NAMALWA (cell line): ENCODE data around the gene RAP1A.
"Not testable (repeated sequence)": the region's sequence is repeated elsewhere in the genome, so short reads cannot be mapped to it uniquely, and the experiment has no call there.

Source experiments
- DNase-seq: peaks from one replicate; pipeline ENCODE4 v3.0.0-alpha.2; 2015; ENCODE audit warnings: low spot score

The RAP1A gene

DNA sequence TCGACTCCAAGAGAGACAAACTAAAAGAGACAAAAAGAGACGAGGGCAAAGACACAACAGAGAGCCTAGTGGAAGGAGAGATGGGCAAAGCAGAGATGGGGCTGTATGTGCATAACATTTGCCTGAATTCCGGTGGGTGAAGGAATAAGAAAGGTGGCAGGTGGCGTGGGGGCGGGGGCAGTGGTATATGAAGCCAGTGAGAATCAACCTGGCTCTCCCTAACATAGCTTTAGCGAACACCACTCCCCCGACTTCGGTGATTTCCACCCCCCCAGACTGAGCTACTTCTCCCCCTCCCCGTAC is 118.5 kb downstream of the RAP1A start:
- DNase-seq, result no peak

DNA sequence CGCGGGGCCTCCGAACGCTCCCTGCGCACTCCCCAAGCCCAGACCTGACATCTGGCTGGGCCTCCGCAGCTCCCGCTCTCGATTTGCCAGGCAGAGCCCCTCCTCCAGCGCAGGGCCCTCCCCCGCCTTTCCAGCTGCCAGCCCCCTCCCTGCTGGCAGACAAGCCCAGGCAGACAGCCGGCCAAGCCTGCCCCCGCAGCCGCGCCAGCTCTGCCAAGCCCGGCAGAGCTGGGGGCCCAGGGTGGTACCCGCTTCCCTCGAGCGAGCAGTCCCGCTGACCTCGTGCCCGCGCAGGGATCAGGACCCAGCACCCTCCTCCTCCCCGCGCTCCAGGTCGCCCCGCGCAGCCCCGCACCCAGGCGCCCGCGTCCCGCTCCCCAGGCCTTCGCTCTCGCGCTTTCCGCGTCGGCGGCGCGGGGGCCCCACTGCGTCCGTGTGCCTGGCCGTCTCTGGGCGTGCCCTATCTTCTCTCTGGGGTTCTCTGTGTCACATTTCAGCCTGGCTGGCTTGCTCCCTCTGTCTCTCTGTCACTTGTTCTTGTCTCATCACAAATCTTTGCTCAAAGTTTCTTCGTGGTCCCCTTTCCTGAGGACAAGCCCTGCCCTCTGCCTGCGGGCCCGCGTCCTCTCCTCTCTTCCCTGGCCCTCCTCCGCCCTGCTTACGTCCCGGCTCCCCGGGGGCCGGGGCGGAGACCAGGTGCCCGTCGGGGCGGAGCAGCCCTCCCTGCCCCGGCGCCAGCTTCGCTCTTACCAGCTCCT is 119.0 kb downstream of the RAP1A start:
- DNase-seq, result peak; percentile 76

DNA sequence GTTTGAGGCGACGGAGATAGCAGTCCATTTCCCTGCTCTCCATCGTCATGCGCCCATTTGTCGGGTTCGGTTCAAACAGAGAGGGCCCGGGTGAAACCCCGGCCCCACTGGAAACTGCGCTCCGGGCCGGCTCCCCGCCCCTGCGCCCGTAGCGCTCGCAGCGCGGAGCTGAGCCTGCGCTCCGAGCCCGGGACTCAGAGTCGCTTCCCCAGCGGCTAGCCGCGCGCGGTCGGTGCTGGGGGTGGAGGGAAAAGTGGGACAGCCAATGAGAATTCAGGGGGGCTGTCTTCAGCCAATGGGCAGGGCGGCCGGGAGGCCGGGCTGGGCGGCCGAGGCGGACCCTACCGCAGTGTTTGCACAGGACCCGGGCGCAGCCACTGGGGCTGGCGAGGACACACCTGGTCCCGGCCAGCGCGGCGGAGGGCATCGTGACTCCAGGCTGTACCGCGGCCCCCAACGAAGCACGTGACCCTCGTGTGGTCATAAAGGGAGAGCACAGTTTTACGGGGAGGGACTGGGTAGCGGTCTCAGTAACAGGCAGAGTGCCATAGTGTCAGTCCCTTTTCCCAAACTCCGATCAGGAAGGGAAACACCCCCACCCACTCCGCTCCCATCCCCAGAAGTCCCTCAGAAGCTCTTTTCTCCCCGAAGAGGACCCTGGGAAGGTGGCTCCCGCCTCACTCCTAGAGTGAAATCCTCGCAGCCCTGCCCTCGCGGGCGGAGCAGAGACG is 119.8 kb downstream of the RAP1A start, which contains the start of gene INKA2:
INKA2 (minus strand) TSS at position 202 of the 731 bp plus-strand sequence; CDS start at position 49, 153 bp downstream.
- DNase-seq, result peak; percentile 90

DNA sequence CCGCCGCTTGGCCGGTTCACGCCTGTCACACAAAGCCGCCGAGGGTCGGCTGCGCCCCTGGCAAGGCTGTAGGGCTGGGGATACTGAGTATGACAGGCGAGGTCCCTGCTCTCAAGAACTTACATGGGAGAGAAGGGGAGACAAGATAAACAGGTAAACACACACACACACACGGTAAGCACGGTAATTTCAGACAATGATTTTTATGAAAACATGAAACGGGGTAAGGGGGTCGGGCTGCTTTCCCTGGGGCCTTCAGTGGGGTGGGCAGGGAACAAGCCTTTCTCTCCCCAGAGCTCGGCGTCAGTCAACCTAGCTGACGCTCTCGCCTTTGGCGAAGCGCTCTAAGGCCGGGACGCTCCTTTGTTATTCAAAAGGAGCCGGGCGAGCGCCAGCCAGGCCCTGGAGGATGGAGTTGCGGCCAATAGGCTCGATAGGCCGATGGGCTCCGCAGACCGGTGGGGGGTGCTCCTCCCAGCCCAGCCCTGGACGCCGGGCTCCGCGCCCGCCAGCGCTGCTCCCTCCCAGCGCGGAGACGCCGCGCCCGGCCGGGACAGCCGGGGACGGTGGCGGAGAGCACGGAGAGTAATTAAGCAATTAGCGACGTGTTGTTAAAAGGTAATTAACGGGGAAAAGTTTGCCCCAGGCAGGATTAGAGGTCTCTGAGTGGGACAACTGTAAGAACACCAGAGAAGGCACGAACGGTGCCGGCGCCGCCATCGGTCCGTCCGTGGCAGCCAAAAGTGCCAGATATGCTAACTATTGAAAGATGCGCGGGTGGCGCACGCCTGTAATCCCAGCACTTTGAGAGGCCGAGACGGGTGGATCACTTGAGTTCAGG is 120.6 kb downstream of the RAP1A start:
- DNase-seq, result no peak

DNA sequence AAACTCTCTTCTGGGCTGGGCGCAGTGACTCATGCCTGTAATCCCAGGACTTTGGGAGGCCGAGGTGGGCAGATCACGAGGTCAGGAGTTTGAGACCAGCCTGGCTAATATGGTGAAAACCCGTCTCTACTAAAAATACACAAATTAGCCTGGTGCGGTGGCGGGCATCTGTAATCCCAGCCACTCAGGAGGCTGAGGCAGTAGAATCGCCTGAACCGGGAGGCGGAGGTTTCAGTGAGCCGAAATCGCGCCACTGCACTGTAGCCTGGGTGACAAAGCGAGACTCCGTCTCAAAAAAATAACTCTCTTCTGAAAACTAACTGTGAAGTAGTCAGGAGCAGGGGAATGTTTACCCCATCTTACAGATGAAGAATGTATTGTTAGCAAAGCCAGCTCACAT is 122.7 kb downstream of the RAP1A start:
- not testable (repeated sequence) for DNase-seq

DNA sequence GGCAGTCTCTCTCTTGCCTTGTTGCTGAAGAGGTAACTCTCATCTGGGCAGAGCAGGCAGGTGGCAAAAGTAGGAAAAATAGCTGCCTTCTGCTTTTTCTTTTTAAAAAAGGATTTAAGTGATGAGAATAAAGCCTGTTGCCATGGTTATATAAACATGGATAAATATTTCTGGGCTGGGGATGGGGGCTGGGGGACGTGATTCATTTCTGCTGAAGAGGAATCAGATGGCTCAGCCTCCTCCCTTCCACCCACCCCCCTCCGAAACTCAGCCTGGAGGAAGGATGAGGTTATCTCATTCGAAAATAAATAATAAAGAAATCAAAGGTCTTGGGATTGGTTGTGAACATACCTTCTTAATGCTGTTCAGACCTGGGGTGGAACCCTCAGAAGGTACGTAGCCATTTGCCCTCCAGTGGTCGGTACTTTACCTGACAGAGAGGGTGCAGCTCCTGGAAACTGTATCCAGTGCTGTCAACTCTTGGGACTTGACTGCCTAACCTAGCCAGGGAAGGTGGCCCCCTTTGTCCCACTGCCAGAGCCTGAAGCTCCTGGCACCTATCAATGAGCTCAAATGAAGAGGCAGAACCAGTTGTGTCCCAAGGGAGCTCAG is 123.5 kb downstream of the RAP1A start:
- no peak for DNase-seq

DNA sequence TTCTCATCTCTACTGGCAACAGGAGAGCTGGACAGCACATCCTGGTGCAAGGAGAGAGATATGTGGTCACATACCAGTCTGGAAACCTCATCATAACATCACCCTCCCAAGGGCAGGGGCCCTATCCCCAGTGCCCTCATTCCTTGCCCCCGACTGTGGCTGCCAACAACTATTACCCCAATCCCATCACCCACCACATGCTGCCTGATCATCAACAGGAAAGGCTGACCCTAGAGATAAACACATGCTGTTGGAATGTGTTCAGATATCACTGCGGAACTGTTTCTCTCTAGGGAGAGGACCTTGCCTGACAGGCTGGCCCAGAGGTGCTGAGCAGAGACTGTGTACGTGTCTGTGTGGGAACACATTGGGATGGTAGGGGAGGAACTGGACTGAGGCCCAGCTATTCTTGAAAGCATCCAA is 124.1 kb downstream of the RAP1A start:
- DNase-seq, result no peak

DNA sequence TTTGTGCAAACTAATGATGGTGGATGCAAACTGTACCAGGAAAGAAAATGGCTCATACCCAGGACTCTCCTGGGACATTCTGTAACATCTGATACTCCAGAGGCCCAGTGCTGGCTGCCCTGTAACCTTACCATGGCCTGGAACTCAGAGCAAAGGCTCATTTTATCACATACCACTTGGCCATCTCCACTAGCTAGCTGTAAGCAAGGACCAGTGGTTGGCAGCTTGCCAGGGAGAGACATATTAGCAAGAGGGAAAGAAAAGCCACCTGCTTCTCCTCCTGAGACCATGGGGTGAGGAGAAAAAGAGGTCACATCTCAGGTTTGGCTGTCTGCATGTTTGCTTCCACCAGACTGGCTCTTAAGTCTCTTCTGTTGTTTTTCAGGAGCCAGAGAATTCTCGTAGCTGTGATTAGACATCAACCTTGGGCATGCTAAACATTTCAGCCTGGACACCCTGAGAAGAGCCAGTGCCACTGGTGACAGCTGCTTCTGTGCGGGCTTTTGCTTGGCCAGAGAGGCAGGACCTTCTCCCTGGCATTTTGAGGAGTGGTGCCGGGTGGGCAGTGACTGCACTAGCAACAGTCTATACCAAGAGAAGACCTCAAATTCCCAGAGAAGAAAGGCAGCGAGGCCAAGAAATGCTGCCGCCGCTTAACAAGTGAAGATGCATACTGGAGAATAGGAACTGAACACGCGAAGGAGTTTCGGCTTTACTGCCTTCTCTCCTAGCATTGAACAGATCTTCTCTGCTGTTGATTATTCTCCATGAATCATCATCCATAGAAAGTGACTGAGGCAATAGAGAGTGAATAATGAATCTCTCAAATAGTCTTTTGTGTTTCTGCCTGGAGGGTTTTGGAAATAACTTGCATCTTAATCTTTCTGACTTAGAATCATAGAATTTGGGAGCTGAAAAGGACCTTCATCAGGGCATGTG is 126.4 kb downstream of the RAP1A start:
- DNase-seq, result peak; percentile 34

DNA sequence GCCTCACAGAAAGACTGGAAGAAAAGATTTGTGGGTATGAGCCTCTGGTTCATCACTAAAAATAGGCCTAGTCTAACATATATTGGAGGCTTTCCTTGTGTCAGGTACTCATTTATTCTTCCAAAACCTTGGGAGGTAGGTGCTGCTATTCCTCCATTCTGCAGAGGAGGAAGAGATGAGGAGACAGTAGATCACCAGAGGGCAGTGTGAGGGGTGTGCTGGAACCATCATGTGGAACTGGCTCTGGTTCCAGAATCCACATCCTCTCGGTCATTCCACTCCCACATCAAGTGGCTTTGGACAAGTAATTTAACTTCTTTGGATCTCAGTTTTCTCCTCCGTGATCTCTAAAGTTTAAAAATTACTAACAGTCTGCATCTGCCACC is 127.0 kb downstream of the RAP1A start:
- no peak for DNase-seq

DNA sequence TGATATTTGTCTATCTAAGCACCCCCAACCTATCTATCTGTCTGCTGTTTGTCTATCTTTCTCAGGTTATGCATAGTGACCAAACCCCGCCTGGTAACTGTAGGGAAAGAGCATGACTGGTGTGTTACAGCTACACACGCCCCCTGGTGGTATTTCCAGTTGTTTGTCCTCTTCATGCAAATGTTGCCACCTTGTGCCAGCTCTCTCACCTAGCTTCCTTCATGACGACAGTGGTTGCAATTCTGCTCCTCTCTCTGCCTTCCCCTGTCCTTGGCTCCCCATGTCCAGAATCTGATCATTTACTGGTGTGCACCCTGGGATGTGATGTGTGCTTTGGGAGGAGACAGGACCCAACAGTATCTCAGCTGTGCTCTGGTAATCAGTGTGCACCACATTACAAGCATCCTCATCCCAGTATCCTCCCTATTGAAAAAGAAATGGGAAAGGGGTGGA is 127.7 kb downstream of the RAP1A start:
- peak; percentile 92 for DNase-seq

DNA sequence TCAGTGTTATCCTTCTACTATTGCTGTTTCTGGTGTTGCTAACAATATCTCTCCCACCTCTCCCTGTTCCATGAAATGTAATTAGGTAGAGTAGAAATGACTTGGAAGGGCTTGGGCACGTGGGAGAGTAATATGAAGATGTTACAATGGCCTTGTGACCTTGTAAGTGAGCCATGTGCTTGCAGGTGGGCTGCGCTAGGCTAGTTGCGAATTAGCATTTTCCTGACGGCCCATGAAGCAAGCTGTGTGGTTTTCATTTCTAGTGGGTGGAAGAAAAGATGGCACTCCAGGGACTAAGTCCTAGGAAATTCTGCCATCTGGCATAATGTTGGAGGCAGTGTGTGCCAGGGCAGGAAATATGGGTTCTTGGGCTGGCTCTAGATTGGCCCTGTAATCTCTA is 128.4 kb downstream of the RAP1A start:
- no peak for DNase-seq

DNA sequence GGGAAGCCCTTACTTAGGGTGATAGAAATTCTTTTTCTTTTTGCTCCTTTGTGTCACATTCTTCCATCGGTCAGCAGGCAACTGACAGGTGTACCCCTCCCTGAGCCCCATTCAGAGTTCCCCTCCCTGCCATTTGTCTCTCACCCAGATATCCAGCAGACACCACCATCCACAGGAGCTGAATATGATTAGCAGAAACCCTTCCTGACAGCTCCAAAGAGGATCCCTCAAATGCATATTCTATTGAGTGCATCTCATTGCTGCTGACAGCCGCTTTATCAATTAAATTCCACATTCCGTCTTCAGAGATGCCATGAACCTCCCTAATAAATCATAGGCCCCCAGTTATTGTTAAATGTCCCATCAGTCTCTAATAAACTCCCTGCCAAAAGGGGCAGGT is 130.0 kb downstream of the RAP1A start:
- no peak for DNase-seq

DNA sequence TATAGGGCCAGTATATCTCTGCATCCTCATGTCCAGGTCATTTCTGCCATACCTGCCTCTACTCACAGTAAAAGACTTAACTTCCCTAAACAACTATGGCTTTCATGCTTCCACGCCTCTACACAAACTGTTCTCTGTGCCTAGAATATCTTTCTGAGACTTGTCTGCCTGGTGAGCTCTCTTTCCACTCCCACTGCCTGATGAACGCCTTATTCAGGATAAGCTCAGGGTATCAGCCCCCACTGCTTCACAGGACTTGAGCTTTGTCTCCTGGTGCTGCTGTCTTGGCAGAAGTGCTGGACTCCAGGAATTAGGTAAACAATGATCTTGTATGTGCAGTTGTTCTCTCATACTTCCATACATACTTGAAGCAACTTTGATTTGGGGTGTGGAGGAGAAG is 131.3 kb downstream of the RAP1A start:
- no peak for DNase-seq

DNA sequence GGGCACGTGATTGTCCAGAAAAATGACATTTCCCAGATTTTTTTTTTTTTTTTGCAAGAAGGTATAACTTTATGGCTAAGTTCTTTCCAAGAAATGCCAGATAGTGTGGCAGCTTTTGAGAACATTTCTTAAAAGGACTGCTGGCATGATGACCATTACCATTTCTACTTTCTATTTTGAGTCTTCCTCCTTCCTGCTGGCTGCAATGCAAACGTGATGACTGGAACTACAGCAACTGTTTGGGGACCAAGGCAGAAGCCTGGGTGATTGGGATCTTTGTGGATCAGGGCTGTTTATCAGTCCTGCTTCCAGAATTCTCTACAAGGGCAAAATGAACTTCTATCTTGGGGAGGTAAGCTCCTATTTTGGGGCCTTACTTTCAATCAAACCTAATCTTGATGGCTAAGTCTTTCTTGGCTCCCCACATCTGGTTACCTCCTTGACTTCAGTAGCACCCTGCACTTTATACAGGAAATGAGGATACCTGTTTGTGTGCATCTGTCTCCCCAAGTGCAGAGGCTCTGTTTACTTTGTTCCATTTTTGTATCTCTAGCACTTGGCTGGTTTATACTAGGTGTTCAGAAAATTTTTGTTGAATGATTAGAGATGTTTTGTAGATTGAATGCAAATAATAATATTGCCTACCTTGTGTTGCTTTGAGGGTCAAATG is 132.5 kb downstream of the RAP1A start:
- DNase-seq, result peak; percentile 55

DNA sequence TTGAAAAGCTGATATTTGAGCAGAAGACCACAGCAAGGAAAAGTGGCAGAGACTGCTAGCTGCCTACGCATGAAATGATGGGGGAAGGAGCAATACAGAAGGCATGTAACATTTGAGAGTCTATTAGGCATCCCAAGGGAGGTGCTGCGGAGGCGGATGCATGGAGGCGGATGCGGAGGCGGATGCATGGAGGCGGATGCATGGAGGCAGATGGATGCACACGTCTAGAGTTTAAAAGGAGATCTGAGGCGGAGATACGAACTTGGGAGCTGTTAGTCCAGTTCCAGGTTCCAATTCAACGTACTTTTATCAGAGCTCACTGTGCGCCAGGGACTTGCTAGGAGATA is 135.4 kb downstream of the RAP1A start:
- no peak for DNase-seq

DNA sequence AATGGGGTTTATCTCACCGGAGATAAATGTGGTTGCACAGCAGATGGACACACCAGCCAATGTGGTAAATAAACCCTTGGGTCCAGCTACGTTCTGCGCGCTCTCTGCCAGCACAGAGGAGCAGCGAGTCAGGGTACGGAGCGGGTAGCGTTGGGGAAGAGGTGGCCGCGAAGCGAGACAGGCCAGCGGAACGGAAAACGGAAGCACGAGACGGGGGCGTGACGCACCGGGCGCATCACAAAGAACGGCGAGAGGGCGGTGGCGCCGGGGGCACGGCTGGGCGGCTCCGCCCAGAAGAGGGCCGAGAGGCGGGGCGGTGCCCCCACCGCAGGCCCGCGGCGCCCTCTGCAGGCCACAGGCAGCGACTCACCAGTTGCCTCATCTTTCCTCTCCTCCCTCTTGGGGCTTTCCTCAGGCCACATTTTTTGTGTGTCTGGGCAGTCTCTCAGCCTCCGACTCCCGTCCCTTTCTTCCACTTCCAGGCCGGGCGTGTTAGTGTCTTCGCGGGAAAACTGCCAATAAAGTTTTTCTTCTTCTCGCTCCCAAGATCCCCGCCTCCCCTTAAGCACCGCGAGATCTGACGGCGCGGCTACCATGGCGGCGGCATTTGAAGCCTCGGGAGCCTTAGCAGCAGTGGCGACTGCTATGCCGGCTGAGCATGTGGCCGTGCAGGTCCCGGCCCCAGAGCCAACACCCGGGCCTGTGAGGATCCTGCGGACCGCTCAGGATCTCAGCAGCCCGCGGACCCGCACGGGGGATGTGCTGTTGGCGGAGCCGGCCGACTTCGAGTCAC is 135.9 kb downstream of the RAP1A start, which contains the start of gene DDX20:
DDX20 (plus strand) TSS at position 571 of the 793 bp plus-strand sequence; CDS start at position 595, 24 bp downstream.
- peak; percentile 96 for DNase-seq

DNA sequence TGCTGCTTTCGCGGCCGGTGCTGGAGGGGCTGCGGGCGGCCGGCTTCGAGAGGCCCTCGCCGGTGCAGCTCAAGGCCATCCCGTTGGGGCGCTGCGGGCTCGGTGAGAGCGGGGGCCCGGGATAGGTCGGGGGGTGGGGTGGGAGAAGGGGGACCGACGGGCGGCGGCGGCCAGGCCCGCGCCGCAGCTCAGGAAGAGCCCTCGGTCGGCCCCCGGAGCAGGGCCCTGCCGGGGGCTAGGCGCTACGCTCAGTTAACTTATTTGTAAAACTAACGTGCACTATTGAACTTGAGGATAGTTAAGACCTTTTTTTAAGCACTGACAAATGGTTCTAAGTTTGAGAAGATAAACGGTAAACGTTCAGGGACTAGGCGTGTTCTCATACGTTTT is 136.5 kb downstream of the RAP1A start:
- DNase-seq, result no peak

DNA sequence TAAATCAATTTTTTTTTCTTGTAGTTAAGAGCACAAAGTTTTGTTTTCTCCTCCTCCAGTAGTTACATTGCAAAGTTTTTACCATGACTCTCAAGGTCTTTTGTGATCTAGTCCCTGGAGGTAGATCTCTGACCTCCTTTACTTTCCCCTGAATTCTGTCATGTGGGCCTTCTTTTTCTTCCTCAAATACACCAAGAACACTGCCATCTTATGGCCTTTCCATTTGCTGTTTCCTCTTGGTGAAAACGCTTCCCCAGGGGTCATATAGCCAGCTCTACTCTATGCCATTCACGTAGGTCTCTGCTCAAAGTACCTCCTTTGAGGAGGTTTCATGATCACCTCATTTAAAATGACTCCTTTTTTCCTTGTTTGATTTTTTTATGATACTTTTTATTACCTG is 138.8 kb downstream of the RAP1A start:
- DNase-seq, result peak; percentile 51

DNA sequence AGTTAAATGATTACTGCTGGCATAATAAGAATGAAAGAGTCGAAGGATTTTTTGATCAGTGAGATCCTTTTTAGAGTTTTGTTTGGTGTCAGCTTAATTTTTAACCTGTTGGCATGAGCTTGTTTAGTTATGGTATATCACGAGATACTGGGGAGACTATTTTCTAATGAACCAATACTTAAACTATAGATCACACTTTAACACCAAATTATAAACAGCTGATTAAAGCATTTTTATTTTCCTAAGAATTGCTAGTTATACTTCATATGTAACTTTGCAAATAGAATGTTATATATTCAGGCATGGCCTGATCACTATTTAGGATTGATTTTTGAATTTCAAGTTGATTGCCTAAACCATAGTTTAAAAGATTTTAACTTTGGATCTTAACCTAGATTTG is 142.1 kb downstream of the RAP1A start:
- no peak for DNase-seq

DNA sequence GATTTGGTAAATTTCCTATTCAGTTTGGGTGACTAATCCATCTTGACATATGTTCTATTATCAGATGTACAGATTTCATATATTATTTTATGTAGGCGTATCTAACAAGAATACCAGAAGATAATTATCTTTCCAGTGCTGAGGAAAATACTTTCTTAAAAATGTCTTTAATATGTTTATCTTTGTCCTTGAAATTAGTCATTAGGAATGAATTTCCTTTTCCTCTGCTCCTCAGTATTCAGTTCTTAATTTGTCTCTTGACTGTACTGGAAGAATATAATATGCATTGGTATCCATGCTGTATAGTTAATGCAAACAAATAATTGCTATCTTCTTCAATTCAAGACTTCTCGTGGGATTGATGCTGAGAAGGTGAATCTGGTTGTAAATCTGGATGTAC is 142.7 kb downstream of the RAP1A start:
- no peak for DNase-seq
